Esophagus squamous epithelium (tissue), 5 donors: ENCODE results near the gene FBXL2. TPM values are rescaled to one million over a fixed set of nuclear protein-coding genes. Genes with fewer than 3 reads are reported as not detected.
"Not testable (repeated sequence)": the region's sequence is repeated elsewhere in the genome, so short reads cannot be mapped to it uniquely, and the experiment has no call there.

Source experiments
- DNase-seq: peaks from one replicate; lab custom pipeline; 2025; lab: John Stamatoyannopoulos, UW
- H3K27ac ChIP-seq, 4 donors: fragments of 200-600 bp; sonication (generic); one replicate each; pipeline ENCODE4 v1.5.1; 2016 to 2019; ENCODE audit warnings: mild to moderate bottlenecking in 1 of 4
- H3K27me3 ChIP-seq, 4 donors: fragments of 200-600 bp; sonication (generic); 1 replicate in 3 of 4; 2 replicates in 1 of 4; pipeline versions ENCODE4 v1.5.1 to v1.6.0; 2017 to 2021; ENCODE audit warnings: antibody characterized with exemption in 1 of 4
- H3K36me3 ChIP-seq, 3 donors: fragments of 200-600 bp; sonication (generic); one replicate each; pipeline ENCODE4 v1.5.1; 2016 to 2019
- H3K4me1 ChIP-seq, 3 donors: fragments of 200-600 bp; sonication (generic); one replicate each; pipeline ENCODE4 v1.5.1; 2017 to 2019
- H3K4me3 ChIP-seq, 4 donors: fragments of 200-600 bp; sonication (generic); 1 replicate in 3 of 4; 2 replicates in 1 of 4; pipeline ENCODE4 v1.5.1; 2016 to 2019; ENCODE audit warnings: mild to moderate bottlenecking in 2 of 4, moderate library complexity in 1 of 4
- H3K9me3 ChIP-seq, 3 donors: fragments of 200-600 bp; sonication (generic); one replicate each; pipeline ENCODE4 v1.5.1; 2016 to 2019
- CTCF ChIP-seq, 6 experiments: fragments of 450-650 bp in 4 of 6; fragments of 200-600 bp in 2 of 6; sonication (generic) in 2 of 6; IDR thresholded peaks; one replicate each; pipeline ENCODE4 v1.5.1; 2016 to 2019; ENCODE audit warnings: antibody characterized with exemption in 6 of 6, mild to moderate bottlenecking in 4 of 6, moderate library complexity in 4 of 6
- POLR2A ChIP-seq, 4 donors: fragments of 450-650 bp; IDR thresholded peaks; one replicate each; pipeline ENCODE4 v1.6.1; 2017; ENCODE audit warnings: antibody characterized with exemption in 4 of 4, mild to moderate bottlenecking in 4 of 4, moderate library complexity in 3 of 4
- WGBS, 2 donors: methylation state at CpG; one replicate each; pipeline ENCODE4 v1.1.5; 2018; 5-methylcytosine and 5-hydroxymethylcytosine counted together
- intact Hi-C: fragments of 100-400 bp; cut with DNase I; formaldehyde crosslinking; loops from one replicate; pipeline ENCODE4 v1.15.0; 2022
- total RNA-seq, 4 donors: library from RNA; depleted of rRNA; stranded (reverse); fragments of >200 nt; gene quantifications; one replicate each; pipeline ENCODE4 v1.1.0, GENCODE V29; 2016
- donor health status: DM: yes; HTN: yes; CAD: no.

The FBXL2 gene
- total RNA-seq, 4 donors from 2014 or later: 0.85 to 4.0 (median 1.9) TPM

GRCh38 chr3:33424606-33425452 is 147.6 kb downstream of the FBXL2 start:
- Histone ChIP-seq H3K27me3 (no peaks in the 10 kb centered on the region), H3K27ac (no peak overlapping the region), H3K9me3 (no peaks in the 10 kb centered on the region), H3K36me3 (peaks cover 0 to 56% (median 0%) of the 10 kb centered on the region in 3 donors), H3K4me1 (peaks cover 6 to 37% (median 11%) of the 10 kb centered on the region in 3 donors), H3K4me3 (no peak overlapping the region)
- intact Hi-C loops: no loop called here
- WGBS, 2 donors: 87 to 88% methylated on average over 10 of the region's 10 CpGs
- no peak for DNase-seq
- TF ChIP-seq POLR2A (IDR thresholded peaks at IDR 0.05): no peak
- no peak for TF ChIP-seq CTCF (IDR thresholded peaks at IDR 0.05)

GRCh38 chr3:33425453-33425852 is 148.2 kb downstream of the FBXL2 start:
- no peaks in the 10 kb centered on the region for H3K9me3 ChIP-seq
- no peaks in the 10 kb centered on the region for H3K27me3 ChIP-seq
- no peak overlapping the region for H3K4me3 ChIP-seq
- H3K4me1 ChIP-seq: peaks cover 6 to 40% (median 11%) of the 10 kb centered on the region in 3 donors
- 77 to 92% methylated on average over 2 of the region's 2 CpGs for WGBS, 2 donors
- H3K27ac ChIP-seq: no peak overlapping the region
- no peak for TF ChIP-seq CTCF (IDR thresholded peaks at IDR 0.05)
- TF ChIP-seq POLR2A (IDR thresholded peaks at IDR 0.05): no peak
- no peak for DNase-seq
- H3K36me3 ChIP-seq: peaks cover 0 to 50% (median 0%) of the 10 kb centered on the region in 3 donors
- intact Hi-C loops: no loop called here

GRCh38 chr3:33426068-33426467 is 148.8 kb downstream of the FBXL2 start:
- H3K27ac ChIP-seq: no peak overlapping the region
- no peak for TF ChIP-seq CTCF (IDR thresholded peaks at IDR 0.05)
- TF ChIP-seq POLR2A (IDR thresholded peaks at IDR 0.05): no peak
- H3K9me3 ChIP-seq: no peaks in the 10 kb centered on the region
- no peak overlapping the region for H3K4me3 ChIP-seq
- peaks cover 6 to 44% (median 11%) of the 10 kb centered on the region in 3 donors for H3K4me1 ChIP-seq
- DNase-seq: no peak
- H3K27me3 ChIP-seq: no peaks in the 10 kb centered on the region
- intact Hi-C loops: no loop called here
- 50 to 68% methylated on average over 1 of the region's 1 CpG for WGBS, 2 donors
- H3K36me3 ChIP-seq: peaks cover 0 to 43% (median 0%) of the 10 kb centered on the region in 3 donors

- 28 to 57% methylated on average over 9 to 10 of the region's 10 CpGs for WGBS, 2 donors
- intact Hi-C loops: no loop called here
- TF ChIP-seq CTCF (IDR thresholded peaks at IDR 0.05) (no peak), POLR2A (IDR thresholded peaks at IDR 0.05) (no peak)
- Histone ChIP-seq H3K27ac (no peak overlapping the region), H3K9me3 (no peaks in the 10 kb centered on the region), H3K36me3 (peaks cover 0 to 36% (median 0%) of the 10 kb centered on the region in 3 donors), H3K4me3 (no peak overlapping the region), H3K27me3 (no peaks in the 10 kb centered on the region), H3K4me1 (peaks cover 6 to 51% (median 11%) of the 10 kb centered on the region in 3 donors)
- DNase-seq: no peak
Measured at GRCh38 chr3:33426630-33427317, 149.5 kb downstream of the FBXL2 start.

- no peak overlapping the region for H3K27ac ChIP-seq
- WGBS, 2 donors: 84 to 88% methylated on average over 7 of the region's 7 CpGs
- no peak for TF ChIP-seq POLR2A (IDR thresholded peaks at IDR 0.05)
- TF ChIP-seq CTCF (IDR thresholded peaks at IDR 0.05): no peak
- H3K27me3 ChIP-seq: no peaks in the 10 kb centered on the region
- H3K4me1 ChIP-seq: peaks cover 6 to 65% (median 13%) of the 10 kb centered on the region in 3 donors
- intact Hi-C loops: no loop called here
- DNase-seq: no peak
- peaks cover 0 to 18% (median 0%) of the 10 kb centered on the region in 3 donors for H3K36me3 ChIP-seq
- H3K9me3 ChIP-seq: no peaks in the 10 kb centered on the region
- no peak overlapping the region for H3K4me3 ChIP-seq
Measured at GRCh38 chr3:33428734-33429133, 151.5 kb downstream of the FBXL2 start.

GRCh38 chr3:33429306-33429705 is 152.1 kb downstream of the FBXL2 start:
- 46 to 62% methylated on average over 2 of the region's 2 CpGs for WGBS, 2 donors

More at GRCh38 chr3:33429306-33429705, 152.1 kb downstream of the FBXL2 start:
- intact Hi-C loops, H3K27ac ChIP-seq, H3K27me3 ChIP-seq, H3K4me3 ChIP-seq, H3K9me3 ChIP-seq, DNase-seq: not testable (repeated sequence)
- peaks cover 0 to 13% (median 0%) of the 10 kb centered on the region in 3 donors for H3K36me3 ChIP-seq
- H3K4me1 ChIP-seq: peaks cover 6 to 67% (median 14%) of the 10 kb centered on the region in 3 donors
